Ishikawa (cell line): Measurements from ENCODE around the gene ELF5.

ENCODE experiments used
- CEBPB ChIP-seq: IDR thresholded peaks from 2 replicates; pipeline ENCODE4 v1.6.1; 2012
- CREB1 ChIP-seq: IDR thresholded peaks from 2 replicates; pipeline ENCODE4 v1.6.1; 2012; ENCODE audit warnings: low read depth
- EGR1 ChIP-seq: IDR thresholded peaks from 2 replicates; pipeline ENCODE4 v1.6.1; 2012
- EP300 ChIP-seq: IDR thresholded peaks from 2 replicates; pipeline ENCODE4 v1.6.1; 2012; ENCODE audit warnings: borderline replicate concordance
- FOXM1 ChIP-seq: IDR thresholded peaks from 2 replicates; pipeline ENCODE4 v1.6.1; 2012; ENCODE audit warnings: low read depth, borderline replicate concordance
- NFIC ChIP-seq: IDR thresholded peaks from 2 replicates; pipeline ENCODE4 v1.6.1; 2012
- RAD21 ChIP-seq: IDR thresholded peaks from 2 replicates; pipeline ENCODE4 v1.6.1; 2012; ENCODE audit warnings: low read depth
- TAF1 ChIP-seq: IDR thresholded peaks from 2 replicates; pipeline ENCODE4 v1.6.1; 2012; ENCODE audit warnings: low read depth, mild to moderate bottlenecking
- TCF12 ChIP-seq: IDR thresholded peaks from 2 replicates; pipeline ENCODE4 v1.6.1; 2012; ENCODE audit warnings: low read depth
- TEAD4 ChIP-seq: IDR thresholded peaks from 2 replicates; pipeline ENCODE4 v1.6.1; 2012
- YY1 ChIP-seq: IDR thresholded peaks from 2 replicates; pipeline ENCODE4 v1.6.1; 2012; ENCODE audit warnings: low read depth
- ZBTB7A ChIP-seq: IDR thresholded peaks from 2 replicates; pipeline ENCODE4 v1.6.1; 2012; ENCODE audit warnings: low read depth
- TF ChIP-seq, protein P1 (sequence below): IDR thresholded peaks from 2 replicates; pipeline ENCODE4 v1.6.1; 2012
- TF ChIP-seq, protein P2 (sequence below): IDR thresholded peaks from 2 replicates; pipeline ENCODE4 v1.6.1; 2012; ENCODE audit warnings: low read depth, mild to moderate bottlenecking
- TF ChIP-seq, protein P3 (sequence below): IDR thresholded peaks from 2 replicates; pipeline ENCODE4 v1.6.1; 2012

The ELF5 gene

DNA sequence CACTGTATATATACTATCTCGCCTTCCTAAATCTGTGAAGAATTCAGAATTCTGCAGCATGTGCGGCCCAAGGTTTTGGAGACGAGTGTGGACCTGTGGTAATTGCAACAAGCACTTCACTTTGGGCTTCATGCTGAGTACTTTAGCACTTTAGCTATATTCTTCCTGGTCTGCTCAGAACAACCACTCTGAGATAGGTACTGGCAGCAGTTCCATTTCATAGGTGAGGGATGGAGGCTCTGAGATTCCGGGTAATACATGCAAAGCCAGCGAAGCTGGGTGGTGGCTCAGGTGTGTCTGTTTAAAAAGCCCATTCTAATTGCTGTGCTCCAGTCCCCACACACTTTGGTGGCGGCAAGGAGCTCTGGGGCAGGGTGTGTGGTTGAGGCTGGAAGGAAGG, 6.4 kb downstream of the ELF5 start:
- TF ChIP-seq TAF1: no peak
- no peak for TF ChIP-seq FOXM1
- TF ChIP-seq TEAD4: no peak
- no peak for TF ChIP-seq CEBPB
- TF ChIP-seq, protein P1, sequence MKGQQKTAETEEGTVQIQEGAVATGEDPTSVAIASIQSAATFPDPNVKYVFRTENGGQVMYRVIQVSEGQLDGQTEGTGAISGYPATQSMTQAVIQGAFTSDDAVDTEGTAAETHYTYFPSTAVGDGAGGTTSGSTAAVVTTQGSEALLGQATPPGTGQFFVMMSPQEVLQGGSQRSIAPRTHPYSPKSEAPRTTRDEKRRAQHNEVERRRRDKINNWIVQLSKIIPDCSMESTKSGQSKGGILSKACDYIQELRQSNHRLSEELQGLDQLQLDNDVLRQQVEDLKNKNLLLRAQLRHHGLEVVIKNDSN: no peak
- TF ChIP-seq, protein P2, sequence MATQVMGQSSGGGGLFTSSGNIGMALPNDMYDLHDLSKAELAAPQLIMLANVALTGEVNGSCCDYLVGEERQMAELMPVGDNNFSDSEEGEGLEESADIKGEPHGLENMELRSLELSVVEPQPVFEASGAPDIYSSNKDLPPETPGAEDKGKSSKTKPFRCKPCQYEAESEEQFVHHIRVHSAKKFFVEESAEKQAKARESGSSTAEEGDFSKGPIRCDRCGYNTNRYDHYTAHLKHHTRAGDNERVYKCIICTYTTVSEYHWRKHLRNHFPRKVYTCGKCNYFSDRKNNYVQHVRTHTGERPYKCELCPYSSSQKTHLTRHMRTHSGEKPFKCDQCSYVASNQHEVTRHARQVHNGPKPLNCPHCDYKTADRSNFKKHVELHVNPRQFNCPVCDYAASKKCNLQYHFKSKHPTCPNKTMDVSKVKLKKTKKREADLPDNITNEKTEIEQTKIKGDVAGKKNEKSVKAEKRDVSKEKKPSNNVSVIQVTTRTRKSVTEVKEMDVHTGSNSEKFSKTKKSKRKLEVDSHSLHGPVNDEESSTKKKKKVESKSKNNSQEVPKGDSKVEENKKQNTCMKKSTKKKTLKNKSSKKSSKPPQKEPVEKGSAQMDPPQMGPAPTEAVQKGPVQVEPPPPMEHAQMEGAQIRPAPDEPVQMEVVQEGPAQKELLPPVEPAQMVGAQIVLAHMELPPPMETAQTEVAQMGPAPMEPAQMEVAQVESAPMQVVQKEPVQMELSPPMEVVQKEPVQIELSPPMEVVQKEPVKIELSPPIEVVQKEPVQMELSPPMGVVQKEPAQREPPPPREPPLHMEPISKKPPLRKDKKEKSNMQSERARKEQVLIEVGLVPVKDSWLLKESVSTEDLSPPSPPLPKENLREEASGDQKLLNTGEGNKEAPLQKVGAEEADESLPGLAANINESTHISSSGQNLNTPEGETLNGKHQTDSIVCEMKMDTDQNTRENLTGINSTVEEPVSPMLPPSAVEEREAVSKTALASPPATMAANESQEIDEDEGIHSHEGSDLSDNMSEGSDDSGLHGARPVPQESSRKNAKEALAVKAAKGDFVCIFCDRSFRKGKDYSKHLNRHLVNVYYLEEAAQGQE: no peak
- TF ChIP-seq YY1: no peak
- TF ChIP-seq EP300: no peak
- no peak for TF ChIP-seq EGR1

DNA sequence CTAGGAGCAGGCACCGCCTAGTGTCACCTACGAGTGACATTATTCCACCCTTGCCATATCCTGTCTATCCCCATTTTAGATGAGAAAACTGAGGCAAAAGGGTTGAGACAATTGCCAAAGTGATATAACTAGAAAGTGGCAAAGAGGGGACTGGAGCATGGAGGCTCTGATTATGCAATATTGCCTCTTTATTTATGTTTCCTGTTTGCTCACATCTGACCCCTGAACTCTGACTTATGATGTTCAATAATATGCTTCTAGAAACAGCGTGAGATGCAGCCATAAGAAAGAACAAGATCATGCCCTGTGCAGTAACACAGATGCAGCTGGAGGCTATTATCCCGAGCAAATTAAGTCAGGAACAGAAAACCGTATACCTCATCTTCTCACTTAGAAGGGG, 7.7 kb downstream of the ELF5 start:
- TF ChIP-seq TEAD4: no peak
- TF ChIP-seq, protein P3, sequence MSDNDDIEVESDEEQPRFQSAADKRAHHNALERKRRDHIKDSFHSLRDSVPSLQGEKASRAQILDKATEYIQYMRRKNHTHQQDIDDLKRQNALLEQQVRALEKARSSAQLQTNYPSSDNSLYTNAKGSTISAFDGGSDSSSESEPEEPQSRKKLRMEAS: no peak
- TF ChIP-seq CEBPB: no peak
- no peak for TF ChIP-seq TCF12
- TF ChIP-seq, protein P2: no peak
- no peak for TF ChIP-seq CREB1
- no peak for TF ChIP-seq RAD21
- TF ChIP-seq TAF1: no peak
- no peak for TF ChIP-seq FOXM1
- TF ChIP-seq EGR1: no peak
- TF ChIP-seq, protein P1: no peak
- no peak for TF ChIP-seq YY1
- no peak for TF ChIP-seq EP300
- TF ChIP-seq NFIC: no peak
- no peak for TF ChIP-seq ZBTB7A

DNA sequence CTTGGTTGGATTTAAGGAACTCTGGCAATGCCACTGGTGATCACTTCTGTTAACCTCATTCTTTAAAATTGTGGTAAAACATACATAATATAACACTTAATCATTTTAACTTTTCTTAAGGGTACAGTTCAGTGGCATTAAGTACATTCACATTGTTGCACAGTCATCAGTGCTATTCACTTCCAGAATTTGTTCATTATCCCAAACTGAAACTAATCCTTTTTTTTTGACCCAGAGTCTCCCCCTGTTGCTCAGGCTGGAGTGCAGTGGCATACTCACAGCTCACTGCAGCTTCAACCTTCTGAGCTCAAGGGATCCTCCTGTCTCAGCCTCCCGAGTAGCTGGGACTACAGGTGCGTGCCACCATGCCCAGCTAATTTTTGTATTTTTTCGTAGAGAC, 10.6 kb downstream of the ELF5 start:
- TF ChIP-seq TAF1: no peak
- TF ChIP-seq, protein P1: no peak

DNA sequence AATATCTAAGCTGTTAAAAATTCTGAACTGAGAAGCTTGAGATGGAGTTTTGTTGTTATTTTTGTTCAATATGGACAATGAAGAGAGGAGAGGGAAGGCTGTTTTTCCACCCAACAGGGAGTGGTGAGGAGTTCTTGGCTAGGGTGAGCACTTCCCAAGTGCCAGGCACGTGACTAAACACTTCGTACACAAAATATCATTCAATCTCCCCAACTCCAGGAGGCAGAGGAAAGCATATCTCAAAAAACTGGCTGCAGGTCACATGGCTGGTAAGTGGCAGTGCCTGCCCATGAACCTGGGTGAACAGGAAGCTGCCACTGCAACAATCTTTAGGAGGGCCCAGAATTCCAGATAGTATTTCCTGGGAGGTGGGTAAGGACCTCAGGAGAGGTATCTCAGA, 11.6 kb downstream of the ELF5 start:
- TF ChIP-seq, protein P1: peak; percentile 86
- TF ChIP-seq, protein P3: peak; percentile 18; the same call in 1 of the 2 replicates
- no peak for TF ChIP-seq CEBPB

DNA sequence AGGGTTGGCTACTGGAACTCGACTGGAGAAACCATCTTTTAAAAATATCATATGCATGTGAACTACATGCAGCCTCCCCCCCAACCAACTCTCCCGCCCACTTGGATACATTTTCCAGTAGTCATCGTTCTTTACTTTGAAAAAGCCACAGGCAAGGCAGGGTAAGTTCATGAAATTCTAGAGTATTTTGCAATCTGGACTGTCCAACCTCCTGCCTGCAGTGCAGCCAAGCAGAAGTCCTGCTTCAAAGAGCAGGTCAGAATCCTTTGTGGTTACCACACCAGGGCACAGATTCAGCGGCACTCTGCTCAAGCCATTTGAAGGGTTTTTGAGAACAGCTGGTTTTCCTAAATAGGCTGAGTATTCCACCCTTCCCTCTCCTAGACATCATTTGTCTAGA, 12.1 kb downstream of the ELF5 start:
- TF ChIP-seq YY1: no peak
- TF ChIP-seq, protein P2: no peak
- peak; percentile 97 for TF ChIP-seq CEBPB
- TF ChIP-seq FOXM1: no peak; the same call in none of the 2 replicates
- TF ChIP-seq ZBTB7A: no peak
- no peak for TF ChIP-seq TAF1
- TF ChIP-seq NFIC: peak; percentile 69
- TF ChIP-seq, protein P3: peak; percentile 27
- TF ChIP-seq RAD21: peak; percentile 6; the same call in 1 of the 2 replicates
- peak; percentile 81 for TF ChIP-seq EP300
- peak; percentile 54; the same call in 1 of the 2 replicates for TF ChIP-seq TEAD4
- peak; percentile 75 for TF ChIP-seq TCF12
- no peak for TF ChIP-seq CREB1
- no peak for TF ChIP-seq EGR1
- TF ChIP-seq, protein P1: no peak
